ENCODE results near the gene TEDC2.

GRCh38 chr16:2496223-2497115 is 36.6 kb downstream of the TEDC2 start:
- TF ChIP-seq FOXM1 (IDR thresholded peaks at IDR 0.05; ENCODE audit: low read depth) (no peak), FOXM1 (CRISPR knock-in tag; IDR thresholded peaks at IDR 0.05; ENCODE audit: low read depth) (no peak), NELFE (IDR thresholded peaks at IDR 0.05; ENCODE audit: insufficient read depth, insufficient read length) (no peak), SP2 (IDR thresholded peaks at IDR 0.05; ENCODE audit: extremely low read depth, low read depth, low read length, poor library complexity, severe bottlenecking) (no peak), BRCA1 (IDR thresholded peaks at IDR 0.05) (no peak), BRCA1 (CRISPR knock-in tag; IDR thresholded peaks at IDR 0.05) (no peak), EP300 (IDR thresholded peaks at IDR 0.05; ENCODE audit: low read length) (no peak)

Data from K562 (cell line).